GM12872 (cell line): ENCODE data around the gene IKZF4.

ENCODE experiments used
- CTCF ChIP-seq: IDR thresholded peaks from 3 replicates; pipeline ENCODE4 v1.5.1; 2011; ENCODE audit warnings: low read depth, mild to moderate bottlenecking, low read length, moderate library complexity; ENCODE audit not compliant: insufficient read depth

Gene IKZF4

DNA sequence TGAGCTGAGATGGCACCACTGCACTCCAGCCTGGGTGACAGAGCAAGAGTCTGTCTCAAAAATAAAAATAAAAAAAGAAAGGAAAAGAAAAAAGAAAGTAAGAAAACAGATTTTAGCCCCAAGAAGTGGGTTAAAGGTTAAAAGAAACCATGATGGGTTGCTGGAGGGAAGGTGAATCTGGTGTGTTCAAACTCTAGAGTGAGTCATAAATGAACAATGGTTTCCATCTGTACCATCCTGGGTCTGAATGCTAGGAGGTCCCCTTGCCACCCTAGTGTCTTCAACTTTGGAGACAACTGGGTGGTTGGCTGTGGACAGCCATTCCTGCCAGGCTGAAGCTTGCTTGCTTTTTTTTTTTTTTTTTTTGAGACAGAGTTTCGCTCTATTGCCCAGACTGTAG is 19.3 kb downstream of the IKZF4 start:
- TF ChIP-seq CTCF = no peak

DNA sequence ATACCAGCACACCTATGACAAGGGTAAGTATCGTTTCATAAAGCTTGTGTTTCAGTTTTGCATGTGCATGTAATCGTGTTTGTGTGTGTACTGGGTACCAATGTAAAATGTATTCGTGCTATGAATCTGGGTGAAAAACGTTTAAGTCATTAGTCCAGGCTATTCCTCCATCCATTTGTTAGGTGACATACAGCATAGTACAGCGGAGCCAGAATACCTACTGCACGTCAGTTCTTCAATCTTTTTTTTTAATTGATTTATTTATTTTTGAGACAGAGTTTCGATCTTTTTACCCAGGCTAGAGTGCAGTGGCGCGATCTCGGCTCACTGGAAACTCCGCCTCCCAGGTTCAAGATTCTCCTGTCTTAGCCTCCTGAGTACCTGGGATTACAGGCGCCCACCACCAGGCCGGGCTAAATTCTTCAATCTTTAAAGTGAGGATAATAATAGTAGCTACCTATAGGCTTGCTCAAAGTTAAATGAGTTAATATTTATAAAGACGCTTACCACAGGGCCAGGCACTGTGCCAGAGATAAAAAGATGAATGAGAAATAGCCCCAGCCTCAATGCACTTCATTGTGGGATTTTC is 20.2 kb downstream of the IKZF4 start:
- TF ChIP-seq CTCF = no peak

- peak; percentile 52; the same call in 2 of the 3 replicates for TF ChIP-seq CTCF
These were observed 20.9 kb downstream of the IKZF4 start, which contains the start of gene RPS26 for GRCh38 chr12:56041552-56042429. Gene RPS26, plus strand, starts transcription at chr12:56041918. Its CDS starts 249 bp downstream, at chr12:56042167.

DNA sequence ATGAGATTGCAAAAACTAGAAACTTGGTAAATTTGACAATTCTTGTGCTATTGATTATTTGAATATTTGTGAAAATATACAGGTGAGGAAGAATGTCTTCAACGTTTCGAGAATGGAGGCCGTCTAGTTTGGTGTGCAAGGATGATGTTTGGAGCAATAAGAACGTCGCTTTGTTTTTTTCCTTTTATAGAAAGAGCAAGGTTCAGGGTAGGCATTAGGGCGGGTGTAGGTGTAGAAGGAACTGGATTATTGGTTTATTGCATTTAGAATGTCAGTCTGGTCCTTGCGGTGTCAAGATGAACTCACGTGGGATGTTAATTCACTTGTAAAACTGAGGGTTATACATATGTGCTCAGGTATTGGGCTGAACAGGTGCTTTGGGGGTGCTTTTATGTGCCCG is 22.0 kb downstream of the IKZF4 start:
- TF ChIP-seq CTCF = no peak

DNA sequence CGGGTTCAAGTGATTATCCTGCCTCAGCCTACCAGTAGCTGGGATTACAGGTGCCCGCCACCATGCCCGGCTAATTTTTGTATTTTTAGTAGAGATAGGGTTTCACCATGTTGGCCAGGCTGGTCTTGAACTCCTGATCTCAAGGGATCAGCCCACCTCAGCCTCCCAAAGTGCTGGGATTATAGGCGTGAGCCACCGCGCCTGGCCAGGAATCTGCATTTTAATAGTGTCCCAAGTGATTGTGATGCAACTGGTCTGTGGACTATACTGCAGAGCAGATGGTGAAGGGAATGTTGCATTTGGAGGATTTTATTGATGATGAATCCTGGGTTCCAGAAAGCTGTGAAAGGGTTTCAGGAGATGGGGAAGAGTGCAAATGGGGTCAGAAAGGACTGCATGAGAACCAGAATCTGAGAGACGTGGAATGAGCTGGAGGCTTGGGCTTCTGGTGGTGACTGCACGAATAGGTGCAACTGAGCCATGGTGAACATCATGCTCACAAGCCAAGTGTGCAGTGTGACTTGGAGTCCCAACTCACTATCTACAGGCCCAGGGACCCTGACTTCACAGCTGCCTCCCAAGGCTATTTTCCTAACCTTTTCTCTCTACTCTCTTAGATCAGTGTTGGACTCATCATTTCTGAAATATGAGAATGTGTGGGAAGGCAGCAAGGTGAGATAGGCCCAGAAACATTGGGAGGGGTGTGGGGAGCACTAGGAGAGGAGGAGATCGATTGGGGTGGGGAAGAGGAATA is 25.4 kb downstream of the IKZF4 start:
- no peak for TF ChIP-seq CTCF

- TF ChIP-seq CTCF = no peak
These were observed 32.6 kb downstream of the IKZF4 start for GRCh38 chr12:56053407-56053893.

- TF ChIP-seq CTCF = no peak
These were observed 41.1 kb downstream of the IKZF4 start for GRCh38 chr12:56061982-56062381.
